Measurements from ENCODE around the gene HNRNPK. TPM values are rescaled to one million over a fixed set of nuclear protein-coding genes. Genes with fewer than 3 reads are reported as not detected.

Gene HNRNPK
- total and polyA plus RNA-seq, 10 of the 15 experiments (the other 5 are each of a cell fraction or from before 2014, with no cell fraction given): 235 to 970 (median 652) TPM

DNA sequence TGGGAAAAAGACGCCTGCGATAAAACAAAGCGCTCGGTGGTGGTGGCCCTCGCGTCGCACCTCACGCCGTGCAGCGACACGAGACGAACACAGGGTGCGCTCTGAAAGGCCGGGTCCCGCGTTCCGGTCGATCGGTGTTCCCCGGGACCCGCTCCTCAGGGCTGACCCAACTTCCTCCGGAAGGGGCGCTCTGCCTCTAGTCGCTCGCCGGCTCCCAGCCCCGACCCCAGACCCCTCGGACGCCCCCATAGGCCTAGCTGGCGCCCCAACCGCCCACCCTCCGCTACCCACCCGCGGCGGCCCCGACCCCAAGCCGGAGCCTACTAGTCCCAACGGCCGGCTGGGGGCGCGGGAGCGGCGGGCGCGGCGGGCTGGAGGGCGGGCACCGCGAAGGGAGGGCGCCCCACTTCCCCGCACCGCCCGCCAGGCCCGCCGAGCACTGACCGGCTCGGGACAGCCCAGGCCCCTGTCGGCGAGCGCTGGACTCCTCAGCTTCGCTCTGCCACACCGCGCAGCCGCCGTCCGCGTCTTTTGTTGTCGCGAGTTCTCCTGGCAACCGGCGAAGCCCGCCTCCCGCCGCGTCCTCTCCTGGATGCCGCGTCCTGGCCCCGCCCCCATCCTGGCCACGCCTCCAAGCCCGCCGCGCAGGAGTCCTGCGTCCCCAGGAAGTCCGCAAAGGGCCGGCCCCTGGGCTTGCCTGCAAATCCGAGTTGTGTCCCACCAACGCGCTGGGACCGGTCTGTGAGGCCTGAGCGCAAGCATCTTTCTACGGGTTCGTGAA lies 58.9 kb downstream of the HNRNPK start, which contains the start of gene KIF27 (continued):
- TF ChIP-seq, protein P1, sequence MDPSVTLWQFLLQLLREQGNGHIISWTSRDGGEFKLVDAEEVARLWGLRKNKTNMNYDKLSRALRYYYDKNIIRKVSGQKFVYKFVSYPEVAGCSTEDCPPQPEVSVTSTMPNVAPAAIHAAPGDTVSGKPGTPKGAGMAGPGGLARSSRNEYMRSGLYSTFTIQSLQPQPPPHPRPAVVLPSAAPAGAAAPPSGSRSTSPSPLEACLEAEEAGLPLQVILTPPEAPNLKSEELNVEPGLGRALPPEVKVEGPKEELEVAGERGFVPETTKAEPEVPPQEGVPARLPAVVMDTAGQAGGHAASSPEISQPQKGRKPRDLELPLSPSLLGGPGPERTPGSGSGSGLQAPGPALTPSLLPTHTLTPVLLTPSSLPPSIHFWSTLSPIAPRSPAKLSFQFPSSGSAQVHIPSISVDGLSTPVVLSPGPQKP (IDR thresholded peaks at IDR 0.05; ENCODE audit: low read depth, low read length): no peak
- TF ChIP-seq CHD4 (IDR thresholded peaks at IDR 0.05): no peak
- TF ChIP-seq ATF3 (IDR thresholded peaks at IDR 0.05; ENCODE audit: borderline replicate concordance, extremely low read depth, low read depth, low read length): no peak
- TF ChIP-seq TARDBP (IDR thresholded peaks at IDR 0.05; ENCODE audit: borderline replicate concordance): no peak
- TF ChIP-seq CBFB (IDR thresholded peaks at IDR 0.05; ENCODE audit: low read depth): 0 out of 2 replicates have a peak, but pooled peaks have one; percentile 32
- TF ChIP-seq ESRRA (IDR thresholded peaks at IDR 0.05; ENCODE audit: low read length): no peak
- TF ChIP-seq HDGF (IDR thresholded peaks at IDR 0.05): peak; percentile 36; the same call in 1 of the 2 replicates
- TF ChIP-seq SMAD1 (IDR thresholded peaks at IDR 0.05; ENCODE audit: low read depth, partially characterized antibody): no peak
- TF ChIP-seq SRF (IDR thresholded peaks at IDR 0.05; ENCODE audit: low read depth in 2 of 2, low read length in 2 of 2): 0 out of 4 replicates have a peak, but pooled peaks of 1 of the 2 experiments have one; percentile 44
- TF ChIP-seq, protein P2, sequence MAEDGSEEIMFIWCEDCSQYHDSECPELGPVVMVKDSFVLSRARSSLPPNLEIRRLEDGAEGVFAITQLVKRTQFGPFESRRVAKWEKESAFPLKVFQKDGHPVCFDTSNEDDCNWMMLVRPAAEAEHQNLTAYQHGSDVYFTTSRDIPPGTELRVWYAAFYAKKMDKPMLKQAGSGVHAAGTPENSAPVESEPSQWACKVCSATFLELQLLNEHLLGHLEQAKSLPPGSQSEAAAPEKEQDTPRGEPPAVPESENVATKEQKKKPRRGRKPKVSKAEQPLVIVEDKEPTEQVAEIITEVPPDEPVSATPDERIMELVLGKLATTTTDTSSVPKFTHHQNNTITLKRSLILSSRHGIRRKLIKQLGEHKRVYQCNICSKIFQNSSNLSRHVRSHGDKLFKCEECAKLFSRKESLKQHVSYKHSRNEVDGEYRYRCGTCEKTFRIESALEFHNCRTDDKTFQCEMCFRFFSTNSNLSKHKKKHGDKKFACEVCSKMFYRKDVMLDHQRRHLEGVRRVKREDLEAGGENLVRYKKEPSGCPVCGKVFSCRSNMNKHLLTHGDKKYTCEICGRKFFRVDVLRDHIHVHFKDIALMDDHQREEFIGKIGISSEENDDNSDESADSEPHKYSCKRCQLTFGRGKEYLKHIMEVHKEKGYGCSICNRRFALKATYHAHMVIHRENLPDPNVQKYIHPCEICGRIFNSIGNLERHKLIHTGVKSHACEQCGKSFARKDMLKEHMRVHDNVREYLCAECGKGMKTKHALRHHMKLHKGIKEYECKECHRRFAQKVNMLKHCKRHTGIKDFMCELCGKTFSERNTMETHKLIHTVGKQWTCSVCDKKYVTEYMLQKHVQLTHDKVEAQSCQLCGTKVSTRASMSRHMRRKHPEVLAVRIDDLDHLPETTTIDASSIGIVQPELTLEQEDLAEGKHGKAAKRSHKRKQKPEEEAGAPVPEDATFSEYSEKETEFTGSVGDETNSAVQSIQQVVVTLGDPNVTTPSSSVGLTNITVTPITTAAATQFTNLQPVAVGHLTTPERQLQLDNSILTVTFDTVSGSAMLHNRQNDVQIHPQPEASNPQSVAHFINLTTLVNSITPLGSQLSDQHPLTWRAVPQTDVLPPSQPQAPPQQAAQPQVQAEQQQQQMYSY (CRISPR knock-in tag; IDR thresholded peaks at IDR 0.05): no peak
- no peak for TF ChIP-seq PML (IDR thresholded peaks at IDR 0.05; ENCODE audit: low read length)
- no peak; the same call in 1 of the 2 replicates for TF ChIP-seq MTA3 (IDR thresholded peaks at IDR 0.05; ENCODE audit: borderline replicate concordance, low read length)
- TF ChIP-seq GATAD2B (conservative IDR thresholded peaks at IDR 0.05; ENCODE audit: low read depth): peak; percentile 92; the same call in 1 of the 2 replicates
- TF ChIP-seq TCF3 (IDR thresholded peaks at IDR 0.05; ENCODE audit: borderline replicate concordance, insufficient read depth, low read depth, low read length): 0 out of 2 replicates have a peak, but pooled peaks have one; percentile 5
- peak; percentile 79 for TF ChIP-seq MAX (IDR thresholded peaks at IDR 0.05; ENCODE audit: low read depth, low read length)
- TF ChIP-seq POLR2AphosphoS5 (IDR thresholded peaks at IDR 0.05; ENCODE audit: low read length): peak; percentile 80
- TF ChIP-seq, protein P3, sequence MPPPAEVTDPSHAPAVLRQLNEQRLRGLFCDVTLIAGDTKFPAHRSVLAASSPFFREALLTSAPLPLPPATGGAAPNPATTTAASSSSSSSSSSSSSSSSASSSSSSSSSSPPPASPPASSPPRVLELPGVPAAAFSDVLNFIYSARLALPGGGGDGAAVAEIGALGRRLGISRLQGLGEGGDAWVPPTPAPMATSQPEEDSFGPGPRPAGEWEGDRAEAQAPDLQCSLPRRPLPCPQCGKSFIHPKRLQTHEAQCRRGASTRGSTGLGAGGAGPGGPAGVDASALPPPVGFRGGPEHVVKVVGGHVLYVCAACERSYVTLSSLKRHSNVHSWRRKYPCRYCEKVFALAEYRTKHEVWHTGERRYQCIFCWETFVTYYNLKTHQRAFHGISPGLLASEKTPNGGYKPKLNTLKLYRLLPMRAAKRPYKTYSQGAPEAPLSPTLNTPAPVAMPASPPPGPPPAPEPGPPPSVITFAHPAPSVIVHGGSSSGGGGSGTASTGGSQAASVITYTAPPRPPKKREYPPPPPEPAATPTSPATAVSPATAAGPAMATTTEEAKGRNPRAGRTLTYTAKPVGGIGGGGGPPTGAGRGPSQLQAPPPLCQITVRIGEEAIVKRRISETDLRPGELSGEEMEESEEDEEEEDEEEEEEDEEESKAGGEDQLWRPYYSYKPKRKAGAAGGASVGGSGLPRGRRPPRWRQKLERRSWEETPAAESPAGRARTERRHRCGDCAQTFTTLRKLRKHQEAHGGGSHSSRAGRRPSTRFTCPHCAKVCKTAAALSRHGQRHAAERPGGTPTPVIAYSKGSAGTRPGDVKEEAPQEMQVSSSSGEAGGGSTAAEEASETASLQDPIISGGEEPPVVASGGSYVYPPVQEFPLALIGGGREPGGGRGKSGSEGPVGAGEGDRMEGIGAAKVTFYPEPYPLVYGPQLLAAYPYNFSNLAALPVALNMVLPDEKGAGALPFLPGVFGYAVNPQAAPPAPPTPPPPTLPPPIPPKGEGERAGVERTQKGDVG (CRISPR knock-in tag; IDR thresholded peaks at IDR 0.05): no peak
